Hematopoietic multipotent progenitor cell (in vitro differentiated cells): Measurements from ENCODE around the gene CILP2. TPM values are rescaled to one million over a fixed set of nuclear protein-coding genes. Genes with fewer than 3 reads are reported as not detected.

Experiments used
- DNase-seq, 3 donors: peaks; one replicate each; pipeline ENCODE4 v3.0.0-alpha.2; 2011 to 2015; ENCODE audit warnings: low read depth in 2 of 3, low spot score in 2 of 3
- total RNA-seq: library from RNA; depleted of rRNA; stranded (reverse); fragments of >200 nt; gene quantifications from one replicate; pipeline ENCODE4 v1.2.3, GENCODE V29; 2012

The CILP2 gene
- total RNA-seq, 1 donor = 0.27 TPM

DNA sequence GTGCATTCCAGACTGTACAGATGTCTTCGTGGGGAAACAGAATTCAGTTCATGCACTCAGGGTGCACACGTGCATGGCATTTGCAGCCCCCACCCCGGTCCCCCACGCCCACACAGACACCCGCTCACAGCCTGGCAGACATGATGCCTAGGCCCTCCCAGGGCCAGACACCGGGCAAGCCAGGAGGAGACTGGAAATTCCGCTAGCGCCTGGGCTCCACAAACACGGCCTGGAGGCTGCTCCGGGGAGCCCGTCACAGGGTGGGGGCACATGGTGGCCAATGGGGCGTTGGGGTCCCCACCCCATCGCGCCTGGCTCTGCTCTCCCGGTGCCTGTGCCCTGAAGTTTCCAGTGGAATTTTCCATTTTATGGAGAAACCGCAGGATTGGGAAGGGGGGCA, 3.6 kb downstream of the CILP2 start:
- DNase-seq = no peak

DNA sequence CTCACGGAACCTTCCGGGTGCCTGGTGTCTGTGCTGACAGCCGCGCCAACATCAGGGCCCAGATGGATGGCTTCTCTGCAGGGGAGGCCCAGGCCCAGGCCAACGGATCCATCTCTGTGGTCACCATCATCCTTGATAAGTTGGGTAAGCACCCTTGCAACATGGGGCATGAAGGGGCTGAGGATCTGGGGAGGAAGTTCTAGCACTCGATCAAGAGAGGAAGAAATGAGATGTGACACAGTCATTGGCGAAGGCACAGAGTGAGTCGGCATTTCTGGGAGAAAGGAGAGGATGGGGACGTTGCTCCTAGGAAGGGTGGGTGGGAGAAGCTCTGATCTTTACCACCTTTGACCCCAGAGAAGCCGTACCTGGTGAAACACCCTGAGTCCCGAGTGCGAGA, 4.4 kb downstream of the CILP2 start:
- DNase-seq = no peak

DNA sequence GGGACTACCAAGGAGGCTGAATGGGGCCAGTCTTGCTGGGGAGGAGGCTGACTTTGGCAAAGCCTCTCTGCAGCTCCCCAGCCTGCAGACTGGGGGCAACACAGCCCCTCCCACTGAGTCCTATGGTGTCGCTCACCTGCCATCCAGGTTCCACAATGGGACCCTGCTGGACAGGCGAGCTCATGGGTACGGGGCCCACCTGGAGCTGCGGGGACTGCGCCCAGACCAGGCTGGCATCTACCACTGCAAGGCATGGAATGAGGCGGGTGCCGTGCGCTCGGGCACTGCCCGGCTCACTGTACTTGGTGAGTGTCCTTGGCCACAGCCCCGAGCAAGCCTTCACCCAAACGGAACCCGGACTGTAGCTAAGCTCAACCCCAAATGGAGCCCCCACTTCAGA, 5.0 kb downstream of the CILP2 start:
- no peak for DNase-seq

DNA sequence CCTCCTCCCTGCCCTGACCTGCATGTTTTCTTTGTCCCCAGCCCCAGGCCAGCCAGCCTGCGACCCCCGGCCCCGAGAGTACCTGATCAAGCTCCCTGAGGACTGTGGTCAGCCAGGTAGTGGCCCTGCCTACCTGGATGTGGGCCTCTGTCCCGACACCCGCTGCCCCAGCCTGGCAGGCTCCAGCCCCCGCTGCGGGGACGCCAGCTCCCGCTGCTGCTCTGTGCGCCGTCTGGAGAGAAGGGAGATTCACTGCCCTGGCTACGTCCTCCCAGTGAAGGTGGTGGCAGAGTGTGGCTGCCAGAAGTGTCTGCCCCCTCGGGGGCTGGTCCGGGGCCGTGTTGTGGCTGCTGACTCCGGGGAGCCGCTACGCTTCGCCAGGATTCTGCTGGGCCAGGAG, 5.6 kb downstream of the CILP2 start:
- no peak for DNase-seq

DNA sequence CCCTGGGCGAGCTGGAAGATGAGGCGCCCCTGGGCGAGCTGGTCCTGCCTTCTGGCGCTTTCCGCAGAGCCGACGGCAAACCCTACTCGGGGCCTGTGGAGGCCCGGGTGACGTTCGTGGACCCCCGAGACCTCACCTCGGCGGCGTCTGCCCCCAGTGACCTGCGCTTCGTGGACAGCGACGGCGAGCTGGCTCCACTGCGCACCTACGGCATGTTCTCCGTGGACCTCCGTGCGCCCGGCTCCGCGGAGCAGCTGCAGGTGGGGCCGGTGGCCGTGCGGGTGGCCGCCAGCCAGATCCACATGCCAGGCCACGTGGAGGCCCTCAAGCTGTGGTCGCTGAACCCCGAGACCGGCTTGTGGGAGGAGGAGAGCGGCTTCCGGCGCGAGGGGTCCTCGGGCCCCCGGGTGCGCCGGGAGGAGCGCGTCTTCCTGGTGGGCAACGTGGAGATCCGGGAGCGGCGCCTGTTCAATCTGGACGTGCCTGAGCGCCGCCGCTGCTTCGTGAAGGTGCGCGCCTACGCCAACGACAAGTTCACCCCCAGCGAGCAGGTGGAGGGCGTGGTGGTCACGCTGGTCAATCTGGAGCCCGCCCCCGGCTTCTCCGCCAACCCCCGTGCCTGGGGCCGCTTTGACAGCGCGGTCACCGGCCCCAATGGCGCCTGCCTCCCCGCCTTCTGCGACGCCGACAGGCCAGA, 6.3 kb downstream of the CILP2 start:
- no peak for DNase-seq

DNA sequence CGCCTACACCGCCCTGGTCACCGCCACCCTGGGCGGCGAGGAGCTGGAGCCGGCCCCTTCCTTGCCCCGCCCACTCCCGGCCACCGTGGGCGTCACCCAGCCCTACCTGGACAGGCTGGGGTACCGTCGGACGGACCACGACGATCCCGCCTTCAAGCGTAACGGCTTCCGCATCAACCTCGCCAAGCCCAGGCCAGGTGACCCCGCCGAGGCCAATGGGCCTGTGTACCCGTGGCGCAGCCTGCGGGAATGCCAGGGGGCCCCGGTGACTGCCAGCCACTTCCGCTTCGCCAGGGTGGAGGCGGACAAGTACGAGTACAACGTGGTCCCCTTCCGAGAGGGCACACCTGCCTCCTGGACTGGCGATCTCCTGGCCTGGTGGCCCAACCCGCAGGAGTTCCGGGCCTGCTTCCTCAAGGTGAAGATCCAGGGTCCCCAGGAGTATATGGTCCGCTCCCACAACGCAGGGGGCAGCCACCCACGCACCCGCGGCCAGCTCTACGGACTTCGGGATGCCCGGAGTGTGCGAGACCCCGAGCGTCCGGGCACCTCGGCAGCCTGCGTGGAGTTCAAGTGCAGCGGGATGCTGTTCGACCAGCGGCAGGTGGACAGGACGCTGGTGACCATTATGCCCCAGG, 7.0 kb downstream of the CILP2 start:
- no peak for DNase-seq

DNA sequence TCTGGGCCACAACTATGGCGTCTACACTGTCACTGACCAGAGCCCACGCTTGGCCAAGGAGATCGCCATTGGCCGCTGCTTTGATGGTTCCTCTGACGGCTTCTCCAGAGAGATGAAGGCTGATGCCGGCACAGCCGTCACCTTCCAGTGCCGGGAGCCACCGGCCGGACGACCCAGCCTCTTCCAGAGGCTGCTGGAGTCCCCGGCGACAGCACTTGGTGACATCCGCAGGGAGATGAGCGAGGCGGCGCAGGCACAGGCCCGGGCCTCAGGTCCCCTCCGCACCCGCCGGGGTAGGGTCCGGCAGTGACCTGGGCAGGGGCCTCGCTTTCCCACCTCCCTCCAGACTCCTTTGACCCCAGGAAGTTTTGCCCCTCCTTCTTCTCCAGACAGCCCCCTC, 7.6 kb downstream of the CILP2 start:
- DNase-seq = no peak

DNA sequence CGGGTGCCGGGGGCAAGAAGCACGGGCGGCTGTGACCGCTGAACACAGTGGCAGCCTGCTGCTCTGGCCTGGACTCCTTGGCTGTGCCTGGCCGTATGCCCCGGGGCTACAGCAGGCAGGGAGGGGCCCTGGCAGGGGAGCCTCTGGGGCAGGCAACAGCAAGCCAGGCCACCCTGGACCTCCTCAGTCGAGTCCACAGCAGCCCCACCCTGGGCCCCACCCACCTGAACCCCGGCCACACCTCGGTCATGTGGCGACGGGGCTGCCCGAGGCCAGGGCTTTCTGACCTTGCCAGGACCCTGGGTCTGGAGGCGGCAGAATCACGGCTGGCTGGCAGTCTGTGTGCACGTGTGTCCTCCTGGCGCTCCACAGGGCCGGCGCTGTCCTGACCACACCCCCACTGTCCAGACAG, 8.7 kb downstream of the CILP2 start:
- no peak for DNase-seq

DNA sequence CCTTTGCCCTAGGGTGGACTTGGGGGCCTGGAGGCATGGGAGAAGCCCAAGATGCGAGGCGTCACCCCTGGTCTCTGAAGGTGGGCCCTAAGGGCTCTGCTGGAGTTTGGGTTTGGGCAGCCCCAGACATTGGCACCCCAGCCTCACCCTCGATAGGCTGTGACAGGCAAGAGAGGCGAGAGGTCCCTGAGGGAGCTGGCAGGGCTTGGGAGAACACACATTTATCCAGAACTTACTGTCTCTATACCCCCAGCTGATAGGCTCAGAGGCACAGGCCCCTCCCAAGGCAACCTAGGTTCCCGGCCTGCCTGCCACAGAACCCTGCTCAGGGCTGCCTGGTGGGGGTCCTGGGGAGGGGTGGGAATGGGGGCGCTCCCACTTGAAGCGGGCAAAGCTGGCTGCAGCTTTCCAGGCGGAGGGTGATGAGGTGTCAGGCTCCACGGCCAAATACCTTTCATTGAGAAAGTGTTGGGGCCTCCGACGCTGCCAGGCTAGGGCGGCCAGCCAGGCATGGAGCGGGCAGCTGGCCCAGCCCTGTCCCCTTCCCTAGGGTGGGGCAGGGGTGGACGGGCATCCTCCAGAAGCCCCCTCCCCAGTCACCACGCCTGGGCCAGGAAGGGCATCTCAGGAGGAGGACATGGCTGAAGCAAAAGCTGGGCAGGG, 9.7 kb downstream of the CILP2 start:
- DNase-seq = no peak

DNA sequence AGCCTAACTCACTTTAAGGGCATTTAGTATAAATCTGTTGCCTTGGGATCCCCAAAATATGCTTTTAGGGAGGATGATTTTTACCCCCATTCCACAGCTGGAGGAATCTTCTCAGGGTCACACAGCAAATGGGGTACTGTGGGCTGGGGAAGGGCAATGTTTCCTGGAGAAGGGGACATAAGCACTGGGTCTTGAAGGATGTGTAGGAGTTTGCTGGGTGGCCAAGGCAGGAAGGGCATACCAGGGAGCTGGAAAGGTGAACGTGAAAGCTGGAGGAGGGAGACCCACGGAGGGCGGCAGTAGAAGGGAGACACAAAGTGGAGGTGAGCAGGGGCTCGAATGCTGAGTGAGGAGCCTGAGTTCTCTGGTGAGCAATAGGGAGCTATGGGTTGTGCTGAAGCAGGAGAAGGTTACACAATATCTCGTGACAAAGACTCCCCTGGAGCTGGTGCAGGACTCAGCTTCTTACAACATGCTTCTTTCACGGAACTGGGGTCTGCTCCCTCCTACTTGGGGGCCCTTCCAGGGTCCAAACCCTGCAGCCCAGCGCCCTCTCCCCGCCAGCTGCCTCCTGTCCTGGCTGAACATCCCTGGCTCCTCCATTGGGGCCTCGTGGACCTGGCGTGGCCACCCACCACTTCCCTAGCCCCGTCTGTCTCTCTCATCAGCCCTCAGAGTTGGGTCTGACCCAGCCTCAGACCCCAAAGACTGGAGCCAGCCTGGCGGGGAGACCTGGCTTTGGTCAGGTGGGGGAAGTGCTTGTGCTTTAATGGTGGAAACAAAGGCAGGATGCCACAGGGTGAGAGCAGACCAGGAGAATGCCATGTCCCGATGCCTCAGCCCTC, 11.1 kb downstream of the CILP2 start:
- no peak for DNase-seq

DNA sequence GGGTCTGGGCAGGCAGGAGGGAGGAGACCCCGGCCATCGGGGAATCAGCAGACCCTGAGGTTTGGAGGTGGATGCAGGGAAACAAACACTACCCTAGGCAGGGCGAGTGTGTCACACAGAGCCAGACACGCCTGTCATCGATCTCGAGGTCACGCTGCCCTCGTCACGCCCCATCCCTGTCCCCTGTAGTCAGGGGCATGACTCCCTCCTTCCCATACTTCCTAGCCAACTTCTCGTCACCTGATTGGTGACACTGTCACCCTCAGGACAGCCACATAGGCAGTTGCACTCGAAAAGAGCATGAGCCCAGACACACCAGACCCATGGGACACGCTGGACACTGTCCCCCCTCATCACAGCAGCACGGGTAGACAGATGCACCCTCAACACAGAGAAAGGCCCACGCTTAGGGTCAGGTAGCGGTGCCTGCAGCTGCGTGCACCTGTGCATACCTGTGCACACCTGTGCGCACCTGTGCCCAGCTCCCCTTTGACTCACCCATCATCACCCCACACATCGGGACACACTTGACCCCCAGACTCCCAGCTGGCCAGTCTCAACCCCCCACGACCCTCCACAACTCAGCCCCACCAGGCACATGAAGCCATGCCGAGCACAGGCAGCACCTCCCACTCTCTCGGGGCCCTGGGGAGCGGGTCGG, 11.9 kb downstream of the CILP2 start:
- DNase-seq = no peak

DNA sequence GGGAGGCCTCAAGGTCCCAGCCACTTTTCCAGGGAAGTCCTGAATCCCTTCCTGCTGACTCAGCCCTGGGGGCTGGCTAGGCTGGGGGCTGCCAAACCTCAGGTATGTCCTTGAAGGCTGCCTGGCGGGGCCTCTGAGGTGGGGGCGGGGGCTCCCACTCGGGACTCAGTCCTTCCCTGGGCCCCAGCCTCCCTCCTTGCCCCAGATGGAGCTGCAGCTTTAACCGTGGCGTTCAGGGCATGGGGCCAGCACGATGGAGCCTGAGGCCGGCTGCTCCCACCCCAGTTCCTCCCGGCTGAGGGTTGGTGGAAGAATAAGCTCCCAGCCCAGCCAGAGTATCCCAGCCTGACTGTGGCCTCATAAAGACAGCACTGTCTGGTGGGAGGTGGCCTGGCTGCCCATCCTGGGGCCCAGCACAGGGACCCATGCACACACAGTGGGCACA, 12.4 kb downstream of the CILP2 start:
- no peak for DNase-seq

DNA sequence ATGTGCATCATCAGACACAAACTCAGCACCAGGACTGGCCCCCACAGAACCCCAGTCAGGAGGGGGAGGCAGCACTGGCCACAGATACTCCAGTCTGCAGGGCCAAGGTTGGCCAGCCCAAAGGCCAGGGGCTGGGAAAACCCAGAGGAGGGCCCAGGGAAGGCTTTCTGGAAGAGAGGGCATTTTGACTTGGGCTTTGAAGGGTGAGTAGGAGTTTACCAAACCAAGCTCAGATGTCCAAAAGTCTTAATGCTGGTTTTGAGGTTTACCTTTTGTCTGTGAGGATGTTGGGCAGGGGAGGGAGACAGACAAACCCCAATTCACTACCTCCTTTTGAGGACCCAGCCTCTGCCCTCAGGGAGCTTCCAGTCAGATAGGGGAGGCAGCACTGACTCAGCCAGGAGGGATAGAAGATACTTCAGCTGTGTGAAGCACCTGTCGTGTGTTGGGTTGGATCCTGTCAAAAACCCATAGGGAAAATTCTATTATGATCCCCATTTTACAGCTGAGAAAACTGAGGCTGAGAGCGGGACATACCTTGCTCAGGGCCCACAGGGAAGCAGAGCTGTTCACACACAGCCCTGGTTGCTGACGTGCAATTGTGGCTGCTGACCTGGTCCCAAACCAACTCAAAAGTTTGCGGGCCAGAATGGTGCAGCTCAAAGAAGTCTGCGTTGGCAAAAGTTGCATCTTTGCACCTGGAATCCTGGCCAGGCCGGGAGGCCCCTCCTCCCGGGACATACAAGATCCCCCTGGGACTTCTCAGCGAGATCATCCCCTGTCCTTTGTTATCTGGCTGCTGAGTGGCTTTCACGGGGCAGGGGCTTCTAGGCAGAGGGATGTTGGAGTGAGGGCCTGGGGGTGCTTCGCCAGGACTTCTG, 13.1 kb downstream of the CILP2 start:
- no peak for DNase-seq

DNA sequence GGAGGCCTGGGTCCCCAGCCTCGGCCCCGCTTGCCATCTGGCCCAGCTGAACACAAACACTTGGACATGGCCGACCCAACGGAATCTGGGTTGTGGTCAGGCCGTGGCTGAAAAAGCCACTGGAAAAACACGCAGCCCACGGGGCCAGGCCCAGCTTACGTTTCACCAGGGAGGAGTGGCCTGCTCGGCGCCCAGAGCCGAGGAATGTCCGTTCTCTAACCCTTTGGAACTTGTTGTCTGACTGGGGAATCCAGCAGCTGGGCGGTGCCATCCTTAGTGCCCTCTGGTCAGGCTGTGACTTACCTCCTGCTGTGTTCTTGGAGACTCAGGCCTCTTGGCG, 13.8 kb downstream of the CILP2 start:
- DNase-seq = no peak

DNA sequence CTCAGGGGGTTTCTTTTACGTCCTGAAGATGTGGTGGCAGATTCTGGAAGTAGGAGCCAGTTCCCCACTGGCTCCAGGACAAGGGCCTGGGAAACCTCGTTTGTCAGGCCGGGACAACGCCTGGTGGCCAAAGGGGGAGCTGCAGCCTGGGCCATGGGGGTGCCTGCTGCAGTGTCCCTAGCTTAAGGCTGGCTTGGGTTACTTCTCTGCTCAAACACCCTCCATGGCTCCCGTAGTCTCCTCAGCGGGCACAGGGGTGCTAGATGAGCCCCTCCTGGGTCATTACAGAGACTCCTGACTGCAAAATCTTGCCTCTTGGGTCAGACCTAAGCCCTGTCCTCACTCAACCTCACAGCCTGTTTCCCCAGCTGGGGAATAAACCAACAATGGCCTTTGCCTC, 14.7 kb downstream of the CILP2 start:
- DNase-seq = no peak

DNA sequence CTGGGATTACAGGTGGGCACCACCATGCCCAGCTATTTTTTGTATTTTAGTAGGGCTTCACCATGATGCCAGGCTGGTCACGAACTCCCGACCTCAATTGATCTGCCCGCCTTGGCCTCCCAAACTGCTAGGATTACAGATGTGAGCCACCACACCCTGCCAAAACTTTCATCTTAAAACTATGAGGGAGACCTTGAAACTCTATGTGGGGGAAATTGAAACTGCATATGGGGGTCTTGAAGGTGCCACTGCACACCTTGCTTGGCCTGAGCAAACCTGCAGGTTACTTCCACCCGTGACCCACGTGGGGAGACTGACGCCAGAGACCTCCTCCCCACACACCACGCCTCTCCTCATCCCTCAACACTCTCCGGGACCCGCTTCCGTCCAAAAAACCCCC, 15.6 kb downstream of the CILP2 start:
- no peak for DNase-seq

DNA sequence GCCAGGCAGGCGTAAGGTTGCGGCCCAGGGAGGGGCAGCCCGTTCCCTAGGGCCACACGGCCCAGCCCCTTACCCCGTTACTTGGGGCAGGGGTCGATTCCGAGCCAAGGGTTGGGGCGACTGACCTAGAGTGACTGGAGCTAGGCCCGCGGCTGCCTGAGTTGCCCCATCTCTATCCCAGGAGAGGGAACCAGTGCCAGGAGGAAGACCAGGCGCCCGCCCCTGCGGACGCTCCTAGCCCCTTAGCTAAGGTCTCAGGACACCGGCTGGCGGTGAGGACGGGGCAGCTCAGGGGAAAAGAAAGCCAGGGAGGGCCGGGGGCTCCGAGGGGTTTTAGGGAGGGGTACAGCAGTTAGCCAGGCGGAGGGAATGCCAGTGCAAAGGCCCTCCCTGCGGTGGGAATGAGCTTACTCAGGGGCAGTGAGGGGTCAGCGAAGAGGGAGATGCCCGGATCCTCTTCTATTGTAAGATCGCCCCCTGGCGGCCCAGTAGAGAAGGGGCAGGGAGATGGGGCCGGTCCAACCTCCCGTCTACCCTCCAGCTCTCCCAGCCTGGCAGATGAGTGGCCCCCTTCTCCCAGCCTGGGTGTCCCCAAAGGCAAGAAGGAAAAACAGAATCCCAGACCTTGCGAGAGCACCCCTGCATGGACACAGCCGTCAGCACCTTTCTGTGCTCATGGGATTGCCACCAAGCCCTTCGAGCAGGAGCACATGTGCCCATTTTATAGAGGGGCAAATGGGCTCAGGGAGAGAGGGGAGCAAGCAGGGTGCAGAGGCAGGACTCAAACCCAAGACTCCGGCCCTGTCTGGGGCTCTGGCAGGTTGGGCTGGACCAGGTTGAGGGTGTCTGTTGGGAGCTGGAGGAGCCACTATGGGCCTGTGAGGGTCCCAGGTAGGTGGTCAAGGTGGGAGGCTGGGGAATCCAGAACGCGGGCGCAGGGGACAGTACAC, 16.3 kb downstream of the CILP2 start:
- DNase-seq = peak in 1 of 3 donors; percentile 31

DNA sequence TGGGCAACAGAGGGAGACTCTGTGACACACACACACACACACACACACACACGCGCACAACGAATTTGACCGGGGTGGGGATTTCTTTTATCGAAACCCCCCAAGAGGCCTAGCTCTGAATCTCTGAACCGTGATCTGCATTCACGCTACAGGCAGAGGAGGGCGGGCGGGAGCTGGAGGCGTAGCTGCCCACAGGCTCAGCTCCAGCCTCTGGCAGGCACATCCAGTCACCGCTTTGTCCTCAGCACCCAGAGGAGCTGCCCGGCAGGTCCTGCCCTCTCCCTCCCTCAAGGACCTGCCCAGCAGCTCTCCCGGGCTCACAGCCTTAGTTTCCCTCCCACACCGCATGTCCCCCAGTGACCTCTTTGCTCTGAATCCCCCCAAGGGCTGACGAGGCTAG, 20.0 kb downstream of the CILP2 start:
- DNase-seq = no peak

DNA sequence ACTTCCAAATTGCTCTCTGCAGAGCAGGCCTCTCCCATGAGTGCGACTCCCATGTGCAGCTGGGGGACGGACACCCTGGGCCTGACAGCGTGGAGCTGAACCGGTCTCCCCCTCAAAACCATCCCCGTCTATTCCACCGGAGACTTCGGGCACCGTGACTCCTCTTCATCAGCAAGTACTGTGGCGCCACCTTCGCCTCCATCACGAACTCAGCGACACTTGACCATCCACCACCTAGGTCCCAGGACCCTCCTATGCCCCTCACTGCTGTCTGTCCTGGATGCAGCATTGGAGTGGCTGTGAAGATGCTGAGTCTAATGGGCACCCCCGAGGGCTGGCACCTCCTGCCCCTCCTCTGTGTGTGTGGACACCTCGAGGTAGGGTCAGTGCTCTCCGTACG, 20.6 kb downstream of the CILP2 start:
- no peak for DNase-seq
